22Rv1 (cell line): Measurements from ENCODE around the gene PLEKHG1.

ENCODE experiments used
- CTCF ChIP-seq: fragments of 450-650 bp; IDR thresholded peaks from 2 replicates; pipeline ENCODE4 v1.5.1; 2017; ENCODE audit warnings: mild to moderate bottlenecking
- ZFX ChIP-seq: fragments of 450-650 bp; IDR thresholded peaks from 2 replicates; pipeline ENCODE4 v1.6.1; 2017; ENCODE audit warnings: antibody characterized with exemption, borderline replicate concordance

GRCh38 chr6:150631283-150631983 is 31.7 kb downstream of the PLEKHG1 start:
- no peak for TF ChIP-seq CTCF
- TF ChIP-seq ZFX, result no peak
